GM19463 (cell line): Measurements from ENCODE around the gene GRIK5.
"Not testable (repeated sequence)": the region's sequence is repeated elsewhere in the genome, so short reads cannot be mapped to it uniquely, and the experiment has no call there.

Experiments used
- ATAC-seq: cut with Tn5 transposase; IDR thresholded peaks from one replicate; pipeline ENCODE4 v1.9.1; 2021; ENCODE audit warnings: mild to moderate bottlenecking, moderate library complexity; ENCODE audit not compliant: unreplicated experiment

GRIK5 gene

GRCh38 chr19:42051166-42052115 lies 18.6 kb downstream of the GRIK5 start:
- ATAC-seq, result no peak

- no peak for ATAC-seq
Observed at GRCh38 chr19:42048992-42049391, 21.0 kb downstream of the GRIK5 start.

- no peak for ATAC-seq
Observed at GRCh38 chr19:42045575-42045974, 24.4 kb downstream of the GRIK5 start.

GRCh38 chr19:42042455-42043170 lies 27.4 kb downstream of the GRIK5 start:
- ATAC-seq, result no peak

- not testable (repeated sequence) for ATAC-seq
Observed at GRCh38 chr19:42040491-42040890, 29.5 kb downstream of the GRIK5 start.

GRCh38 chr19:42040031-42040430 lies 30.0 kb downstream of the GRIK5 start:
- no peak for ATAC-seq

GRCh38 chr19:42038666-42039065 lies 31.3 kb downstream of the GRIK5 start:
- no peak for ATAC-seq

GRCh38 chr19:42037649-42038048 lies 32.4 kb downstream of the GRIK5 start:
- ATAC-seq, result no peak

GRCh38 chr19:42034640-42035391 lies 35.2 kb downstream of the GRIK5 start:
- ATAC-seq, result not testable (repeated sequence)

GRCh38 chr19:42033413-42033812 lies 36.6 kb downstream of the GRIK5 start:
- ATAC-seq, result no peak

- no peak for ATAC-seq
Observed at GRCh38 chr19:42032431-42032830, 37.6 kb downstream of the GRIK5 start.

GRCh38 chr19:42030645-42031440 lies 39.2 kb downstream of the GRIK5 start:
- no peak for ATAC-seq

GRCh38 chr19:42028304-42029216 lies 41.4 kb downstream of the GRIK5 start:
- no peak for ATAC-seq

GRCh38 chr19:42024622-42025111 lies 45.3 kb downstream of the GRIK5 start:
- no peak for ATAC-seq

GRCh38 chr19:42023943-42024260 lies 46.1 kb downstream of the GRIK5 start:
- ATAC-seq, result no peak

GRCh38 chr19:42023121-42023942 lies 46.7 kb downstream of the GRIK5 start:
- ATAC-seq, result no peak

GRCh38 chr19:42022616-42023015 lies 47.4 kb downstream of the GRIK5 start:
- no peak for ATAC-seq

GRCh38 chr19:42021185-42021584 lies 48.8 kb downstream of the GRIK5 start:
- no peak for ATAC-seq
